Measurements from ENCODE around the gene TRIM24. TPM values are rescaled to one million over a fixed set of nuclear protein-coding genes. Genes with fewer than 3 reads are reported as not detected.

The TRIM24 gene
- total and polyA plus RNA-seq, 10 donors, result 5.2 to 22.3 (median 15.3) TPM

GRCh38 chr7:138472292-138473079, 12.4 kb downstream of the TRIM24 start:
- Histone ChIP-seq H3K27ac (no peak overlapping the region), H3K36me3 (no peaks in the 10 kb centered on the region), H3K4me3 (no peak overlapping the region), H3K27me3 (replicated peaks in 1 of 7) (no peaks in the 10 kb centered on the region), H3K9me3 (no peaks in the 10 kb centered on the region), H3K4me1 (peaks cover 0 to 71% (median 14%) of the 10 kb centered on the region in 6 donors)
- 90 to 100% (median 94%) methylated on average over 7 of the region's 7 CpGs for WGBS, 5 donors
- TF ChIP-seq POLR2A (IDR thresholded peaks at IDR 0.05) (no peak), POLR2AphosphoS5 (IDR thresholded peaks at IDR 0.05) (no peak)
- TF ChIP-seq, protein P1, sequence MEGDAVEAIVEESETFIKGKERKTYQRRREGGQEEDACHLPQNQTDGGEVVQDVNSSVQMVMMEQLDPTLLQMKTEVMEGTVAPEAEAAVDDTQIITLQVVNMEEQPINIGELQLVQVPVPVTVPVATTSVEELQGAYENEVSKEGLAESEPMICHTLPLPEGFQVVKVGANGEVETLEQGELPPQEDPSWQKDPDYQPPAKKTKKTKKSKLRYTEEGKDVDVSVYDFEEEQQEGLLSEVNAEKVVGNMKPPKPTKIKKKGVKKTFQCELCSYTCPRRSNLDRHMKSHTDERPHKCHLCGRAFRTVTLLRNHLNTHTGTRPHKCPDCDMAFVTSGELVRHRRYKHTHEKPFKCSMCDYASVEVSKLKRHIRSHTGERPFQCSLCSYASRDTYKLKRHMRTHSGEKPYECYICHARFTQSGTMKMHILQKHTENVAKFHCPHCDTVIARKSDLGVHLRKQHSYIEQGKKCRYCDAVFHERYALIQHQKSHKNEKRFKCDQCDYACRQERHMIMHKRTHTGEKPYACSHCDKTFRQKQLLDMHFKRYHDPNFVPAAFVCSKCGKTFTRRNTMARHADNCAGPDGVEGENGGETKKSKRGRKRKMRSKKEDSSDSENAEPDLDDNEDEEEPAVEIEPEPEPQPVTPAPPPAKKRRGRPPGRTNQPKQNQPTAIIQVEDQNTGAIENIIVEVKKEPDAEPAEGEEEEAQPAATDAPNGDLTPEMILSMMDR (IDR thresholded peaks at IDR 0.05 in 8 of 11, conservative IDR thresholded peaks at IDR 0.05 in 3 of 11), result no peak
- DNase-seq, result no peak
- intact Hi-C loops (cut with DNase I; ENCODE audit: low total_unique reads), result no loop called here

- intact Hi-C loops (cut with DNase I; ENCODE audit: low total_unique reads), result no loop called here
- H3K4me1 ChIP-seq, result peaks cover 4 to 75% (median 19%) of the 10 kb centered on the region in 6 donors
- WGBS, 5 donors, result 89 to 95% (median 91%) methylated on average over 5 of the region's 5 CpGs
These were observed 15.3 kb downstream of the TRIM24 start for GRCh38 chr7:138475377-138475776.

DNA sequence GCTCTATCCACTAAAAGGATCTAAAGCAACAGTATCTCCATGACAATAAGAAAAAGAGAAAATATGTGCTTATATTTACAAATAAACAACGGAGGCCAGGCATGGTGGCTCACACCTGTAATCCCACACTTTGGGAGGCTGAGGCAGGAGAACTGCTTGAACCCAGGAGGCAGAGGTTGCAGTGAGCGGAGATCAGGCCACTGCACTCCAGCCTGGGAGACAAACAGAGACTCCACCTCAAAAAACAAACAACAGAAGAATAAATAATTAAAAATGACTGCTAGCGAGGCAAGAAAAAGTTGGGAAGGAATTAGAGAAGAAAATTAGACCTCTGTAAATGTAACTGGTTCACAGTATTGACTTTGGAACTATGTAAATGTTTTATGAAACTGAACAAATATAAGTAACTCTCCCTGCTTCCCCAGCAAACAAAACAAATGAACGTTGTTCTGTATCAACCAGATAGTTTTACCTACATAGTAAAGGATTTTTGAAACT, 17.1 kb downstream of the TRIM24 start:
- Histone ChIP-seq H3K4me1 (peaks cover 0 to 75% (median 20%) of the 10 kb centered on the region in 6 donors), H3K27ac (no peak overlapping the region), H3K9me3 (no peaks in the 10 kb centered on the region), H3K27me3 (replicated peaks in 1 of 7) (no peaks in the 10 kb centered on the region), H3K4me3 (no peak overlapping the region), H3K36me3 (no peaks in the 10 kb centered on the region)
- intact Hi-C loops (cut with DNase I; ENCODE audit: low total_unique reads), result no loop called here
- DNase-seq, result no peak
- WGBS, 5 donors, result 70 to 79% (median 76%) methylated on average over 4 of the region's 4 CpGs
- TF ChIP-seq, protein P1 (IDR thresholded peaks at IDR 0.05 in 8 of 11, conservative IDR thresholded peaks at IDR 0.05 in 3 of 11), result no peak
- TF ChIP-seq POLR2A (IDR thresholded peaks at IDR 0.05), result no peak
- no peak for TF ChIP-seq POLR2AphosphoS5 (IDR thresholded peaks at IDR 0.05)

More at GRCh38 chr7:138475377-138475776, 15.3 kb downstream of the TRIM24 start:
- no peak for DNase-seq
- H3K36me3 ChIP-seq, result no peaks in the 10 kb centered on the region
- no peak overlapping the region for H3K4me3 ChIP-seq
- no peak overlapping the region for H3K27ac ChIP-seq
- TF ChIP-seq POLR2A (IDR thresholded peaks at IDR 0.05) (no peak), POLR2AphosphoS5 (IDR thresholded peaks at IDR 0.05) (no peak)
- TF ChIP-seq, protein P1 (IDR thresholded peaks at IDR 0.05 in 8 of 11, conservative IDR thresholded peaks at IDR 0.05 in 3 of 11), result no peak
- no peaks in the 10 kb centered on the region for H3K27me3 ChIP-seq (replicated peaks in 1 of 7)
- H3K9me3 ChIP-seq, result no peaks in the 10 kb centered on the region

- no peak for DNase-seq
- no peaks in the 10 kb centered on the region for H3K9me3 ChIP-seq
- H3K27ac ChIP-seq, result no peak overlapping the region
- peaks cover 0 to 71% (median 19%) of the 10 kb centered on the region in 6 donors for H3K4me1 ChIP-seq
- TF ChIP-seq, protein P1 (IDR thresholded peaks at IDR 0.05 in 8 of 11, conservative IDR thresholded peaks at IDR 0.05 in 3 of 11), result no peak
- WGBS, 5 donors, result 50 to 98% (median 88%) methylated on average over 1 of the region's 1 CpG
- intact Hi-C loops (cut with DNase I; ENCODE audit: low total_unique reads), result no loop called here
- H3K27me3 ChIP-seq (replicated peaks in 1 of 7), result no peaks in the 10 kb centered on the region
- H3K4me3 ChIP-seq, result no peak overlapping the region
- H3K36me3 ChIP-seq, result no peaks in the 10 kb centered on the region
These were observed 17.5 kb downstream of the TRIM24 start for GRCh38 chr7:138477581-138477980.

All from spleen (tissue), 11 donors.